K562 (cell line): ENCODE results near the gene ABHD14A.
A peak's percentile ranks its signal among the peaks of the same experiment; 100 is the strongest.

Experiments used
- GABPA ChIP-seq: fragments of 200-800 bp; sonication (Bioruptor generic); conservative IDR thresholded peaks from 2 replicates; pipeline ENCODE4 v1.6.1; 2016; ENCODE audit warnings: low read depth, missing genetic modification characterization, missing compliant biosample characterization
- ZBTB7A ChIP-seq: IDR thresholded peaks from 2 replicates; pipeline ENCODE4 v1.6.1; 2011; ENCODE audit warnings: low read depth, mild to moderate bottlenecking, low read length, moderate library complexity, borderline replicate concordance; ENCODE audit not compliant: control insufficient read depth

- peak; percentile 96 for TF ChIP-seq ZBTB7A
- TF ChIP-seq GABPA = no peak
Observed at GRCh38 chr3:52001443-52001974, 26.6 kb downstream of the ABHD14A start.
